ENCODE results near the gene LZTS2. TPM values are rescaled to one million over a fixed set of nuclear protein-coding genes. Genes with fewer than 3 reads are reported as not detected.

Gene LZTS2
- total RNA-seq, 1 experiment from 2014 or later: 69.1 TPM

GRCh38 chr10:101018600-101019439, 19.2 kb downstream of the LZTS2 start:
- H3K27ac ChIP-seq (ENCODE audit: insufficient read length, low read depth, low read length): no peak overlapping the region
- H2BK15ac ChIP-seq (ENCODE audit: low read depth, low read length): no peak overlapping the region
- no peak overlapping the region for H2AK5ac ChIP-seq (ENCODE audit: insufficient read length, low read length)
- no peak overlapping the region for H2AFZ ChIP-seq (ENCODE audit: low read length)
- H3K56ac ChIP-seq (ENCODE audit: insufficient read length, low read depth, low read length): no peak overlapping the region
- H4K20me1 ChIP-seq (ENCODE audit: control insufficient read depth, insufficient read depth, insufficient read length): no peaks in the 10 kb centered on the region
- H3K4me1 Mint-ChIP-seq: peaks cover 13 to 25% of the 10 kb centered on the region in 2 experiments
- no peak overlapping the region for H4K8ac ChIP-seq (replicated peaks; ENCODE audit: insufficient read length, low read depth, low read length)
- peak overlapping the region; percentile 48 to 72 for H3K4me3 Mint-ChIP-seq
- H2BK120ac ChIP-seq (ENCODE audit: low read depth, low read length, poor library complexity, severe bottlenecking): no peak overlapping the region
- H3K4me1 ChIP-seq (ENCODE audit: insufficient read depth, low read length): no peaks in the 10 kb centered on the region
- H3K27me3 Mint-ChIP-seq (ENCODE audit: low read depth): peaks cover 80% of the 10 kb centered on the region
- H3K18ac ChIP-seq (ENCODE audit: insufficient read length, low read depth, low read length): no peak overlapping the region
- H3T11ph ChIP-seq (ENCODE audit: low read length): no peak overlapping the region
- H3K4me2 ChIP-seq (ENCODE audit: insufficient read depth, insufficient read length, low read length): peak overlapping the region; percentile 61
- H3K9me3 ChIP-seq (ENCODE audit: control insufficient read depth, low read depth, low read length): no peaks in the 10 kb centered on the region
- no peak overlapping the region for H3K4ac ChIP-seq (ENCODE audit: low read depth, low read length)
- no peak overlapping the region for H4K91ac ChIP-seq (ENCODE audit: insufficient read length, low read depth, low read length)
- peak; percentile 91 for DNase-seq
- no peak overlapping the region for H3K9ac ChIP-seq (ENCODE audit: extremely low read depth, insufficient read length, low read length)
- H3K27ac Mint-ChIP-seq: no peak overlapping the region
- H4K5ac ChIP-seq (ENCODE audit: insufficient read length, low read depth, low read length): no peak overlapping the region
- H3K23ac ChIP-seq (ENCODE audit: insufficient read length, low read depth, low read length): no peak overlapping the region
- H2BK12ac ChIP-seq (ENCODE audit: insufficient read length, low read depth, low read length): no peak overlapping the region
- no peak overlapping the region for H2BK20ac ChIP-seq (ENCODE audit: low read depth, low read length, poor library complexity, severe bottlenecking)
- H3K23me2 ChIP-seq (ENCODE audit: insufficient read length, low read depth, low read length, poor library complexity, severe bottlenecking): peaks cover 10% of the 10 kb centered on the region
- peaks cover 17% of the 10 kb centered on the region; the same call in 1 of the 2 replicates for H3K27me3 ChIP-seq (ENCODE audit: insufficient read depth, low read length)
- H2BK5ac ChIP-seq (ENCODE audit: insufficient read length, low read length): no peak overlapping the region
- no peaks in the 10 kb centered on the region for H3K79me1 ChIP-seq (ENCODE audit: insufficient read depth, low read depth, low read length, poor library complexity, severe bottlenecking)
- peak; percentile 94 for TF ChIP-seq CTCF (conservative IDR thresholded peaks at IDR 0.05)
- no CpG with 5 or more reads among the region's 45 CpGs for WGBS (ENCODE audit: extremely low coverage, insufficient read length, low lambda C conversion rate)
- H3K79me2 ChIP-seq (ENCODE audit: insufficient read depth, low read length): no peaks in the 10 kb centered on the region
- no peaks in the 10 kb centered on the region for H3K36me3 Mint-ChIP-seq (ENCODE audit: insufficient read depth in 1 of 3, low read depth in 3 of 3)
- H3K9me3 Mint-ChIP-seq: no peaks in the 10 kb centered on the region; a peak in 1 of 5 replicates
- H3K14ac ChIP-seq (ENCODE audit: insufficient read depth, low read length): no peak overlapping the region
